Uterus (tissue), 2 donors: Measurements from ENCODE around the gene GGACT.

Experiments
- POLR2A ChIP-seq, 2 donors: fragments of 450-650 bp; IDR thresholded peaks; one replicate each; pipeline ENCODE4 v1.6.1; 2016; ENCODE audit warnings: antibody characterized with exemption in 2 of 2, mild to moderate bottlenecking in 1 of 2, moderate library complexity in 1 of 2
- TF ChIP-seq, protein P1 (sequence below), 4 experiments: fragments of 200-600 bp in 2 of 4; fragments of 450-650 bp in 2 of 4; sonication (generic) in 2 of 4; IDR thresholded peaks; one replicate each; pipeline ENCODE4 v1.5.1; 2016 to 2019; ENCODE audit warnings: antibody characterized with exemption in 4 of 4, mild to moderate bottlenecking in 2 of 4, moderate library complexity in 1 of 4

DNA sequence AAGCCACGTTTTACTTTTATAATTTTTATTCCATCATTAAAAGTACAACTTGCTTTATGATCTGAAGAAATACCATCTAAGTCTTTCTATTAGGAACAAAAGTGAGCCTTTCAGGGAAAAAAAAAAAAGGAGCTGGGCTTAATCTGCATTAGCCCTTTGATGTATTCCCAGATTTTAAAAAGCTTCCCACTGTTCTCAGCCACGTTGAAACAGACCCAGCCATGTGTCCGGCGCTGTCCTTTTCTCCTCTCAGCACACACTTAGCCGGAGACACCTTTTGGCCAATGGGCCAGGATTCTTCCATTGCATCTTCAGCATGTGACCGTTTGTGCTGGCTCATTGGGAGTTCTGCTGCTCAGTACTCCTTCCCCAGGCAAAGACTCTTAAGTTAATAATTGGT is 105.5 kb downstream of the GGACT start:
- TF ChIP-seq, protein P1, sequence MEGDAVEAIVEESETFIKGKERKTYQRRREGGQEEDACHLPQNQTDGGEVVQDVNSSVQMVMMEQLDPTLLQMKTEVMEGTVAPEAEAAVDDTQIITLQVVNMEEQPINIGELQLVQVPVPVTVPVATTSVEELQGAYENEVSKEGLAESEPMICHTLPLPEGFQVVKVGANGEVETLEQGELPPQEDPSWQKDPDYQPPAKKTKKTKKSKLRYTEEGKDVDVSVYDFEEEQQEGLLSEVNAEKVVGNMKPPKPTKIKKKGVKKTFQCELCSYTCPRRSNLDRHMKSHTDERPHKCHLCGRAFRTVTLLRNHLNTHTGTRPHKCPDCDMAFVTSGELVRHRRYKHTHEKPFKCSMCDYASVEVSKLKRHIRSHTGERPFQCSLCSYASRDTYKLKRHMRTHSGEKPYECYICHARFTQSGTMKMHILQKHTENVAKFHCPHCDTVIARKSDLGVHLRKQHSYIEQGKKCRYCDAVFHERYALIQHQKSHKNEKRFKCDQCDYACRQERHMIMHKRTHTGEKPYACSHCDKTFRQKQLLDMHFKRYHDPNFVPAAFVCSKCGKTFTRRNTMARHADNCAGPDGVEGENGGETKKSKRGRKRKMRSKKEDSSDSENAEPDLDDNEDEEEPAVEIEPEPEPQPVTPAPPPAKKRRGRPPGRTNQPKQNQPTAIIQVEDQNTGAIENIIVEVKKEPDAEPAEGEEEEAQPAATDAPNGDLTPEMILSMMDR (IDR thresholded peaks at IDR 0.05) = no peak
- no peak for TF ChIP-seq POLR2A (IDR thresholded peaks at IDR 0.05)
